Thyroid gland (tissue), 4 donors: ENCODE measurements around the gene NLK.
"Not testable (repeated sequence)": the region's sequence is repeated elsewhere in the genome, so short reads cannot be mapped to it uniquely, and the experiment has no call there.

Source experiments
- CTCF ChIP-seq, 6 experiments: fragments of 200-600 bp in 3 of 6; fragments of 450-650 bp in 3 of 6; sonication (generic) in 3 of 6; IDR thresholded peaks; one replicate each; pipeline ENCODE4 v1.5.1; 2016 to 2019; ENCODE audit warnings: antibody characterized with exemption in 6 of 6, mild to moderate bottlenecking in 2 of 6, inconsistent platforms in 1 of 6, moderate library complexity in 1 of 6
- POLR2A ChIP-seq, 2 donors: fragments of 450-650 bp; IDR thresholded peaks; one replicate each; pipeline ENCODE4 v1.6.1; 2017; ENCODE audit warnings: antibody characterized with exemption in 2 of 2, mild to moderate bottlenecking in 2 of 2, moderate library complexity in 1 of 2

- not testable (repeated sequence) for TF ChIP-seq CTCF, POLR2A (IDR thresholded peaks at IDR 0.05)
Observed at GRCh38 chr17:28236033-28236653, 193.7 kb downstream of the NLK start.
